Activated naive CD8-positive, alpha-beta T cell treated with anti-CD3 and anti-CD28 coated beads, Interleukin-2, amount 50 U/mL, for 16 hours (primary cell): ENCODE results near the gene CNKSR3.

Source experiments
- DNase-seq: peaks from one replicate; pipeline ENCODE4 v3.0.0-alpha.2; 2020; ENCODE audit warnings: low read depth, low spot score

The CNKSR3 gene

DNA sequence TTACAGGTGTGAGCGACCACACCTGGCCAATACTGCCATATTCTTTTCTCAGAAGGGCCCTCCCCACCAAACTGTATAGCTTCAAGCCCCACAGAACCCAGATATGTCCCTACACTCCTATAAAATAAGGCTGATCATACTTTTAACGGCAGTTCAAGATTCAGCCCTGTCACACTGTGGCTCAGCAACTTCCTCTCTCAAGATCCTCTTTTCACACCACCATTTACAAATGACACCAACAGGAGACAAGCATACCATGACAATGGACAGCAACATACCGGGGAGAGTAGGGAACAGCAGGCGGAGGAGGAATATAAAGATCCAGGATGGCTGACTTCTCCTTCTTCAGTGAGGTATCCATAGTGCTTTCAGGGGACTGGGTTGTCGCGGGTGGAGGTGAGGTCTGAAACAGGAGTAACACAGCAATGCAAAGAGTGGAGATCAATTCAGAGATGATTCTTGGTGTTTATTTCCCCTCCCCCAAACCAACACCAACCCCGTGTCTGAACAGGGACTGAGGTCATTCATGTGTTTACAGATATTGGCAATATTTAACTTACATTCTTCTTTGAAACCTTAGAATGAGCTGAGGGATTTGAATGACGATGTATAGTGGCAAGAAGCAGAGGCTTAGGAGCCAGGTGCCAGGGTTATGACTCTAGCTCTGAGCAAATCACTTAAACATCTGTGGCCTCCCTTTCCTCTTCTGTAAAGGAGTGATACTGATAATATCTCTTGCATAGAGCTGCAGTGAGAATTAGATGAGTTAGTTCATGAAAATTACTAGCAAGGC, 96.3 kb downstream of the CNKSR3 start:
- no peak for DNase-seq

GRCh38 chr6:154412106-154412820, 98.2 kb downstream of the CNKSR3 start:
- no peak for DNase-seq

DNA sequence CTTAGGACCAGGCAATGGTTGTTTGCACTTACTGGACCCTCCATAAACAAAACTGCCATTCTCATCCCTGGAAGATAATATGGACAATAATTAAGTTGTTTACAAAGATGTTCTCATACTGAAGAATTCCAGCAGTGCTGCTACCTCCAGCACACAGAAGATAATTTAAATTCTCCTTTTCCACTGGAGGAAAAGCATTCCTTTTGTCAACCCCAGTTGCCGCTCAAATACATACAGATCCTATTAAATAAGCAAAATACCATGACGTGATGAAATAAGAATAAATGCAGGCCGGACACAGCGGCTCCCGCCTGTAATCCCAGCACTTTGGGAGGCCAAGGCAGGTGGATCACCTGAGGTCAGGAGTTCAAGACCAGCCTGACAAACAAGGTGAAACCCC, 99.4 kb downstream of the CNKSR3 start:
- DNase-seq = no peak

DNA sequence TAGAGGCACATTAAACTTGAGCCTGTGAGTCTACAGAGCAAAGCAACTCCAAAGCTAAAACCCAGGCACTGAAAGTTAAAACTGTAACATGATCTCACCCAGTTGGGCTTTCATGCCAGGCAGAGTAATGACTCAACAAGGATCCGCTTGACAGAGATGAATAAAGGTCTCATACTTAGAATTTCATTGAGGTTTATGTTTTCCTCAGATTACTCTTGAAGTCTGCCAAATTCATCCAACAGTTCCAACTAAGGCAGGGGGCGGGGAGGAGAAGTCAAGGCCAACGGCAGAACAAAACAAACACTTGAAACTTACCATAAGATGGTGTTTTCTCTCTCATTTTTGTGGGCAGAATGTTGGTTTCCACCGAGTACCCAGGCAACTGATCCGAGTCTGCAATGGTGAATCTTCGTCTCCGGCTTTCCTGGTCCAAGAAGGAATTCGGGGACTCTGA, 99.8 kb downstream of the CNKSR3 start:
- DNase-seq = no peak

DNA sequence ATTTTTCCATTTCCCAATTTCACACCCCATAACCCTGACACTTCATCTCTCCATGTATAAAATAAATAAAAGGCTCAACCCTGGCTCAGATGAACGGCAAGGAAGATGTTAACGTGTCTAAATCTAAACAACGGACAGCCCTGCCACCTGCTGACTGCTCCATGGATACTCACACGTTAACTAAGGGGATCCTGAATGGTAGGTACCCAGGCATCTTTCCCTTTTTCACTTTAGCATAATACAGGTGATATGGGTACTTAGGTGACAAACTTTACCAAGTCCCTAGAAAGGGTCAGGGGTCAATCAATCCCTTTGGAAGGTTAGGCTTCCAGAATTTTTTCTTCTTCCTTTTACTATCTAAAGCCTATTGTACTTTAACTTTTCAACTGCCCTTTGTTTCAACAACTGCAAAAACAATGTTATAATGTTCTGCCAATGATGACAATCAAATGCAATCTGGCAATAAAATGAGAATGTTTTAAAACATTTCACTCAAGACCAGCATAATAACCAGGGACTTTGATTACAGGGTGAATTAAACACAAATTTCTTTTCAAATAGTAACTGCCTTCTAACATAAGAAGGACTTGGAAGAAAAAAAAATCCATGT, 101.5 kb downstream of the CNKSR3 start:
- DNase-seq = no peak

DNA sequence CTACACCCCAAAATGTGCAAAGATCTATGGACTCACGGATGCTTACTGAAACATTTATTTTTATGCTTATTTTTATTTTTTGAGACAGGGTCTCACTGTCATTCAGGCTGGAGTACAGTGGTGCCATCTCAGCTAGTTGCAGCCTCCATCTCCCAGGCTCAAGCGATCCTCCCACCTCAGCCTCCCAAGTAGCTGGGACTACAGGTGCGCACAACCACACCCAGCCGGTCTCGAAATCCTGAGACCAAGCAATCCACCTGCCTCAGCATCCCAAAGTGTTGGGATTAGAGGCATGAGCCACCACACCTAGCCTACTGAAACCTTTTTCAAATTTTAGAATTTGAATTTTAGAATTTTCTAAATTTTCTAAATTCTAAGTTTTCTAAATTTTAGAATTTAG, 103.0 kb downstream of the CNKSR3 start:
- DNase-seq = no peak

- DNase-seq = no peak
Observed at GRCh38 chr6:154406869-154407268, 103.6 kb downstream of the CNKSR3 start.

GRCh38 chr6:154406301-154406700, 104.2 kb downstream of the CNKSR3 start:
- no peak for DNase-seq

DNA sequence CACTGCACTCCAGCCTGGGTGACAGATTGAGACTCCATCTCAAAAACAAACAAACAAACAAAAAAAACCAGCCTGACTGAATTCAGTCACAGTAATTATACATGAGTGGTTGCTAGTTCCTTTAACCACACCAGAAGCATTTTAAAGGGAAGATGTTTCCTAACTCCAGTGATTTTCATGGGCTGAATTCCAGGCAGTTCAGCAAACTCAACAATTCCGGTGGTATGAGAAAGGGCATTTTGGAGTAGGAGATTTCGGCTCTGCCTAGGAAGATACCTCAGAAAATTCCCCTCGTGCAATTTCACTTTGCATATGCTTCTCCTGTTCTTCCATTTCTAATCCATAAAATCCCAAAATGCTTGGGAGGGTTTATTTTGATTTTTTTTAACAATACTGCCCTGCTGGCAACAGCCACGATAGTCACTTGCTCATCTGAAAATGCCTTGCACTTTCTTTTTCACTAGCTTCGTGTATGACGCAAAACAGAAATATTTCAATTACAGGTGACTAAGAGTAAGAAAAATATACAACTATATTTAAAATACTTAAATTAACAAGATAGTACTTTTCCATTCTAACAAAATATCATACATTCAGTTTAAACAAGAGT, 105.6 kb downstream of the CNKSR3 start:
- no peak for DNase-seq

DNA sequence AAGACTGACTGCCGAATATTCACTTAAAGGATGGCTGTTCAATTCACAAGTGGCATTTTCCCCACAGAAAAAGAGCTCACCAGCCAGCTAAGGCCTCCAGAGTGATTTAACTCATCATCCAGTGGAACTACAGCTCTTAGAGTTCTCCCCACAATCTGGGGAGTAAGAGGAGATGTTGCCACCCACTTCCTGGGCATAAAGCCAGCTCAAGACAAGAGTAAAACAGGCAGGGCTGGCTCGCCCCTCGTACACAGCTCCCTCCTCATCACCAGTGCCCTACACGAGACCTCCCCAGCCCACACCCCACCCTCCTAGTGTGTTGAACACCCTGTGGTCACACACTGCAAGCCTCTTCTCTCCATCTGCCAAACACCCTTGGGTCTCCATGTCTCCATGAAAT, 106.7 kb downstream of the CNKSR3 start:
- DNase-seq = no peak

DNA sequence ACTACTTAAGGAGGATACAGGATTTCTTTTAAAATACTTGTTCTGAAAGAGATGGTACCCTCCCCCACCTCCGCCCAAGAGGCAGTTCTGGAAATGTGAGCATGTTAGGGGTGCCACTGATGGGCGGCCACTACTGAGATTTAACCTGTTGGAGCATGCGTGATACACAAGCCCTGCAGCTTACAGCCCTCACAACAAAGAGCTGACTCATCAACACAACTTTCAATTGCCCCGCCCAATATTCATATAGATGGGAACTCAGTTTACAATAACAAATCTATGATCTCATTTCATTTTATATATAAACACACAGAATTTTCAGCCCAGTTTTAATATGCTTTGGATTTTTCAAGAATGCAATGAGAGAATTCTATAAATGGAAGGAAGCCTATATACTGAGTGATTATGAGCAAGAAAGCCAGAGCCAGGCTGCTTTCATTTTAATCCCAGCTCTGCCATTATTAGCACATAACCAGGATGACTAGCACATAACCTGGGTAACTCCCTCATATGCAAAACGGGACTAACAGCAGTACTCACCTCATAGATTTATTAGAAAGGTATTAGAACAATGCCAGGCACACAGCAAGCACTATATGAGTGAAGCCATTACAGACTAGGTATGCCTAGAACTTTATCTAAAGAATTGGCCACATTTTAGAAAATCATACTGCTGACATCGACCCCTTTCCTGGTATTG, 108.3 kb downstream of the CNKSR3 start:
- no peak for DNase-seq

DNA sequence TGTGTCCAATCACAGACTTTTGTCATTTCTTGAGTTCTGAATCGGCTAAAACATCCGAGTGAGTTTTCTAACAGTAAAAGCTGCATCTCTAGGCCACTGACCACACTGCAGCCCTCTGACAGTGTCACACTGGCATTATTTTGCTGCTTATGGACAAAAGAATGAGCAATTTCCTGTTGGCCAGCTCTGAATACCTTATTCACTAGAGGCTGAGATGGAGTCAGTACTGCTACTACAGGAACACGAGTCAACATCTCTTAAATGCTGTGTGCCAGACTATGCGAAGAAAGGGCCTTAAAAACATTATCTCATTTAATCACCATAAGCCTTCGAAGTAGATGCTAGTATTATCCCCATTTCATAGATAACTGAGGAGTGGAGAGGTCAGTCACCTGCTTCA, 111.4 kb downstream of the CNKSR3 start:
- no peak for DNase-seq

DNA sequence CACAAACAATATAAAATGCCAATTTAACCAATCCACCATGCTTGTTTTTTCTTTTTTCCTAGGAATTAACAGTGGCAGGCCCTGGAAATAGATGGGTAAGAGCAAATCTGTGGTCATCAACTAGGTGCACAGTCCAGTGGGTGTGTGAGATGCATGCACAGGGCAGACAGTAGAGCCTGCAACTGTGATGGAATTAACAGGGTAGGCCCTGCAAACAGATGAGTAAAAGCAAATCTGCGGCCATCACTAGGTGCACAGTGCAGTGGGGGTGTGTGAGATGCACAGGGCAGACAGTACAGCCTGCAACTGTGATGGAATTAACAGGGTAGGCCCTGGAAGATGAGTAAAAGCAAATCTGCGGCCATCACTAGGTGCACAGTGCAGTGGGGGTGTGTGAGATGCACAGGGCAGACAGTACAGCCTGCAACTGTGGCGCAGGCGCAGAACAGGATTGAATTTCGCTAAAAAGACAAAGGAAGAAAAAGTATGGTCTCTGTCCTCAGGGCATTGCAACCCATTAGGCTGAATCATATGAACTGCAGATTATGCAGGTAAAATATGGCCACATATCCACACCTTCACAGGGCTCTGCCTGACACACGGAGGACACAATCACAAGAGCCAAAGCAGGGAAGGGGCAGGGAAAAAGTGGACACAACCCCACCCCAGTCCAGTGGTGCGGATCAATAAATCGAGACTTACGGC, 112.8 kb downstream of the CNKSR3 start:
- no peak for DNase-seq

- no peak for DNase-seq
Observed at GRCh38 chr6:154395878-154396277, 114.6 kb downstream of the CNKSR3 start.

GRCh38 chr6:154395316-154395715, 115.2 kb downstream of the CNKSR3 start:
- no peak for DNase-seq

DNA sequence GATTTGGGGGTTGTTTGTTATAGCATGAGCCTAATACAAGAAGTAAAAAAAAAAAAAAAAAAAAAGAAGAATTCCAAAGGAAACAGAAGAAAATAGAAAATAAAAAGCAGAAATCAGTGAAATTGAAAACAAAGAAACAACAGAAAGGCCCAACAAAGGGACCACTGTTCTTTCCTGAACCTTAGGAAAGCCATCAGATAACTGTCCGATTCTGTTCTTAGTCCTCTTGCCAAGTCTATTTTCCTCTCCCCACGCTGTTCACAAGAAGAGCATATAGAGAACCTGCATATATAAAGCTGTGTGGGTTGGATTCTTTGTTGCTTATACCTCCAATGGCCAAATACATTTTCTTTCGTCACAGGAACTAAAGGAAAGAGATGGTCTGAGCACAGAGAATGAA, 115.9 kb downstream of the CNKSR3 start:
- no peak for DNase-seq

GRCh38 chr6:154390034-154390433, 120.5 kb downstream of the CNKSR3 start:
- DNase-seq = no peak

GRCh38 chr6:154388803-154389202, 121.7 kb downstream of the CNKSR3 start:
- DNase-seq = no peak

DNA sequence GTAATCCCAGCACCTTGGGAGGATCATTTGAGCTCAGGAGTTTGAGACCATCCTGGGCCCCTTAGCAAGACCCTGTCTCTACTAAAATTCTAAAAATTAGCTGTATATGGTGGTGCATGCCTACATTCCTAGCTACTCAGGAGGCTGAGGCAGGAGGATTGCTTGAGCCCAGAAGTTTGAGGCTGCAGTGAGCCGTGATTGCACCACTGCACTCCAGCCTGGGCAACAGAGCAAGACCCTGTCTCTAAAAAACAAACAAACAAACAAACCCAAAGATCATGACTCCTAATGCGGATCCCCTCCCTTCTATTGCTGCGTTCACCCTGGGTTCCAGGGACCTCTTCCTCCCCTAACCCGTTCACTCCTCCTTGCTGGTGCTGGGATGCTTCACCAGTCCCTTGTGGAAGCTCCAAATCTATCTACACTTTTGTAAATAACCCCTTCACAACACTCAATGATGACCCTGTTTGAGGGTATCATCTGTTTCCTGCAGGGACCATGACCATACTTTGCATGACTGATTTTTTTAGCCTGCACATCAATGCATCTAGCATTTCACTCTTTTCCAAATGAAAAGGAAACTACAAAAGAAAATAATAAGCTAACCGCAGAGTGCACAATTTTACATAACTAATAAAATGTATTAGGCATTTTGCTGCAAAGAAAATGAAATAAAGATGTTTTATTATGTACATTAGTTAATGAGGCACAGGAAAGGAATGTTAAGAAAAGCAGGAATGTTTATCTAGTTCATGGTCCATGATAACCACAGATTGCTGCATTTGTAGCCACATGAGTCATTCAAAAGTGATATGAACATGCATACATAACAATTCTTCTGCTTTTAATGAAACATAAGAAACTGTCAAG, 123.4 kb downstream of the CNKSR3 start:
- no peak for DNase-seq

DNA sequence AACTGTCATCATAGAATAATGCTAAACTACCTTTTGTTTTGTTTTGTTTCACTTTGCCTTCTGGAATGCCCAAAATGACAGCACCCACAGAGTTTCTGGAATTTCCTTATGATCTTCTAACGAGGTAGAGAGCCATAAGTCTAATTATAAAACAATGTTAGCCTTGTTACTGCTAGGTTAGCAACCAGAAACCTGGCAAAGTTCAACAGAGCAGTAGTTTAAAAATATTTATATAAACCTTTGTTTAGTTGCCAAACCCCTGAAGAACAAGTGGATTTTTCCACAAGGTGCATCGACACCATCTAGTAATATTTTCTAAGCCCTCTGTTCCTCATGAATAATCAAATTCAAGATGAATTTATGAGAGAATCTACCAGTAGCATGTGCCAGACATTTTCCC, 126.3 kb downstream of the CNKSR3 start:
- DNase-seq = no peak
